HepG2 (cell line): ENCODE data around the gene STRN4. TPM values are rescaled to one million over a fixed set of nuclear protein-coding genes. Genes with fewer than 3 reads are reported as not detected.

ENCODE experiments used
- ATAC-seq: fragments of 200-7000 bp; cut with Tn5 transposase; 3 replicates; pipeline ENCODE4 v1.9.1; 2020; ENCODE audit warnings: mild to moderate bottlenecking, moderate library complexity
- BruUV-seq: library from RNA; stranded (reverse); fragments of 400-500 nt; replicated peaks from 2 replicates; lab custom pipeline; 2021; lab: Mats Ljungman, UMichigan
- CTCF ChIA-PET: fragments of 300-600 bp; formaldehyde crosslinking; extraction: SDS; loops from one replicate; lab custom pipeline; 2021; ENCODE audit warnings: low total read pairs, inconsistent platforms, low intra/inter-chr PET ratio; lab: Yijun Ruan, JAX
- POLR2A ChIA-PET: fragments of 350-600 bp; sonication (Branson Sonifier 250); formaldehyde crosslinking; loops from one replicate; lab custom pipeline; 2020; ENCODE audit warnings: antibody characterized with exemption, inconsistent platforms; lab: Yijun Ruan, JAX
- DNase-seq: peaks from one replicate; pipeline ENCODE4 v3.0.0-alpha.2; 2015; ENCODE audit warnings: low spot score
- FAIRE-seq: peaks from 3 replicates; lab custom pipeline; 2011; peaks lifted over from hg19 to GRCh38; lab: Jason Lieb, UNC
- H2AFZ ChIP-seq: one replicate; pipeline ENCODE4 v1.6.1; 2011; ENCODE audit warnings: low read length, inconsistent platforms
- H3K27ac ChIP-seq: fragments of 300-600 bp; 3 replicates; pipeline ENCODE4 v1.8.0; 2011; ENCODE audit warnings: mixed run types, mild to moderate bottlenecking, mixed read lengths, low read length, inconsistent platforms; ENCODE audit not compliant: insufficient read depth; ENCODE audit errors: extremely low read length
- H3K27me3 ChIP-seq, 2 experiments: fragments of 200-600 bp in 1 of 2; 2 replicates in 1 of 2; 3 replicates in 1 of 2; pipeline versions ENCODE4 v1.6.0 to v1.8.0; 2011; ENCODE audit warnings: low read length in 2 of 2, mild to moderate bottlenecking in 2 of 2, moderate library complexity in 2 of 2, inconsistent platforms in 1 of 2; ENCODE audit not compliant: insufficient read depth in 2 of 2, control insufficient read depth in 1 of 2
- H3K36me3 ChIP-seq, 2 experiments: fragments of 200-600 bp in 1 of 2; replicated peaks in 1 of 2; 2 replicates in 1 of 2; 3 replicates in 1 of 2; pipeline versions ENCODE4 v1.5.1 to v1.8.0; 2011; ENCODE audit warnings: low read length in 2 of 2, inconsistent platforms in 1 of 2; ENCODE audit not compliant: insufficient read depth in 2 of 2, control insufficient read depth in 1 of 2
- H3K4me1 ChIP-seq: 2 replicates; pipeline ENCODE4 v1.5.1; 2012; ENCODE audit warnings: low read length, inconsistent platforms; ENCODE audit not compliant: insufficient read depth
- H3K4me2 ChIP-seq: 2 replicates; pipeline ENCODE4 v1.6.0; 2011; ENCODE audit warnings: low read depth, low read length, inconsistent platforms
- H3K4me3 ChIP-seq, 3 experiments: fragments of 200-600 bp in 1 of 3; sonication (generic), shearing (Covaris generic) in 1 of 3; replicated peaks in 1 of 3; 2 replicates each; pipeline ENCODE4 v1.5.1; 2011 to 2016; ENCODE audit warnings: low read length in 3 of 3, inconsistent platforms in 2 of 3, low read depth in 2 of 3, mild to moderate bottlenecking in 2 of 3, control low read depth in 1 of 3, mixed read lengths in 1 of 3; ENCODE audit not compliant: insufficient read depth in 1 of 3
- H3K79me2 ChIP-seq: one replicate; pipeline ENCODE4 v1.6.1; 2011; ENCODE audit warnings: low read length, inconsistent platforms; ENCODE audit not compliant: insufficient read depth
- H3K9ac ChIP-seq: 2 replicates; pipeline ENCODE4 v1.6.0; 2011; ENCODE audit warnings: mild to moderate bottlenecking, low read depth, low read length, inconsistent platforms; ENCODE audit not compliant: insufficient read depth
- H3K9me3 ChIP-seq: 2 replicates; pipeline ENCODE4 v1.5.1; 2012; ENCODE audit warnings: mild to moderate bottlenecking, low read length
- H4K20me1 ChIP-seq: 2 replicates; pipeline ENCODE4 v1.6.0; 2011; ENCODE audit warnings: inconsistent platforms, mild to moderate bottlenecking, low read length, moderate library complexity; ENCODE audit not compliant: insufficient read depth
- FOXM1 ChIP-seq: sonication (generic); formaldehyde crosslinking; IDR thresholded peaks from 2 replicates; pipeline ENCODE4 v1.5.0; 2020; ENCODE audit warnings: missing genetic modification reagents
- HOXA3 ChIP-seq: sonication (generic); formaldehyde crosslinking; IDR thresholded peaks from 2 replicates; pipeline ENCODE4 v1.5.0; 2020; ENCODE audit warnings: missing genetic modification reagents
- LBX2 ChIP-seq: sonication (generic); formaldehyde crosslinking; IDR thresholded peaks from 2 replicates; pipeline ENCODE4 v1.5.0; 2020; ENCODE audit warnings: missing genetic modification reagents, mild to moderate bottlenecking, borderline replicate concordance
- MTA1 ChIP-seq: sonication (generic); formaldehyde crosslinking; IDR thresholded peaks from 2 replicates; pipeline ENCODE4 v1.4.0; 2020; ENCODE audit warnings: missing genetic modification reagents, mild to moderate bottlenecking, borderline replicate concordance
- ONECUT2 ChIP-seq: sonication (generic); formaldehyde crosslinking; IDR thresholded peaks from 2 replicates; pipeline ENCODE4 v1.4.0; 2020; ENCODE audit warnings: missing genetic modification reagents
- ZFY ChIP-seq: sonication (generic); formaldehyde crosslinking; IDR thresholded peaks from 2 replicates; pipeline ENCODE4 v1.4.0; 2020; ENCODE audit warnings: missing genetic modification reagents
- ZNF33B ChIP-seq: sonication (generic); formaldehyde crosslinking; IDR thresholded peaks from 2 replicates; pipeline ENCODE4 v1.5.1; 2020; ENCODE audit warnings: mild to moderate bottlenecking, missing genetic modification reagents
- ZNF484 ChIP-seq: sonication (generic); formaldehyde crosslinking; IDR thresholded peaks from 2 replicates; pipeline ENCODE4 v1.5.1; 2020; ENCODE audit warnings: mild to moderate bottlenecking, low read depth, missing genetic modification reagents, borderline replicate concordance
- ZNF687 ChIP-seq: sonication (generic); formaldehyde crosslinking; IDR thresholded peaks from 2 replicates; pipeline ENCODE4 v1.5.1; 2020; ENCODE audit warnings: mild to moderate bottlenecking, missing genetic modification reagents, moderate library complexity
- WGBS: methylation state at CpG from one replicate; pipeline ENCODE4 v1.1.6; 2017; ENCODE audit warnings: low lambda C conversion rate; 5-methylcytosine and 5-hydroxymethylcytosine counted together
- in situ Hi-C: cut with HindIII; loops from 2 replicates; pipeline ENCODE4 v1.10.0; 2017; ENCODE audit warnings: low pct_unique_long_range_greater_than_20kb; ENCODE audit not compliant: extremely low pct_ligation_motif_present
- intact Hi-C: fragments of 100-400 bp; cut with micrococcal nuclease; formaldehyde crosslinking; loops from one replicate; pipeline ENCODE4 v1.10.0; 2022; ENCODE audit not compliant: unreplicated experiment
- polyA plus RNA-seq, 8 experiments: library from polyadenylated mRNA; depleted of rRNA in 3 of 8; stranded (reverse) in 7 of 8; unstranded in 1 of 8; fragments of >200 nt; fragmentation: Illumina TruSeq in 4 of 8; extraction: Trizol in 4 of 8; gene quantifications; 2 replicates each; pipeline versions ENCODE4 v1.2.1 to v1.2.3, GENCODE V29; 2011 to 2016; ENCODE audit warnings: low read depth in 4 of 8, missing spikeins in 1 of 8, mixed read lengths in 1 of 8; ENCODE audit not compliant: insufficient read depth in 1 of 8
- total RNA-seq, 5 experiments: library from RNA; depleted of rRNA; stranded (reverse); fragments of >200 nt; fragmentation: Illumina TruSeq; extraction: Trizol; gene quantifications; 2 replicates each; pipeline ENCODE4 v1.2.3, GENCODE V29; 2016; ENCODE audit warnings: low read depth in 1 of 5

The STRN4 gene
- total and polyA plus RNA-seq, 2 of the 13 experiments (the other 11 are each of a cell fraction or from before 2014, with no cell fraction given) = 43.1 to 57.3 TPM

GRCh38 chr19:46722421-46723022 is 23.7 kb downstream of the STRN4 start (continued):
- TF ChIP-seq ZNF484 (CRISPR knock-in tag) = no peak
- TF ChIP-seq LBX2 (CRISPR knock-in tag) = no peak
- no peak for TF ChIP-seq ONECUT2

GRCh38 chr19:46722004-46722380 is 24.3 kb downstream of the STRN4 start:
- ATAC-seq (no peak), DNase-seq (no peak), FAIRE-seq (no peak)
- in situ Hi-C loops (no loop called here), intact Hi-C loops (no loop called here)
- CTCF ChIA-PET = interaction anchor here (0.7 kb wide), 1 partner anchor 18 kb away, joined by 4 read pairs; no protein-coding TSS in a partner anchor
- BruUV-seq = no TSS peak
- H3K36me3 ChIP-seq = peaks cover 33 to 54% of the 10 kb centered on the region in 2 experiments
- H3K9ac ChIP-seq = no peak overlapping the region
- no peaks in the 10 kb centered on the region for H3K27me3 ChIP-seq
- peaks cover 19% of the 10 kb centered on the region for H3K4me1 ChIP-seq
- no peak overlapping the region for H2AFZ ChIP-seq
- no peaks in the 10 kb centered on the region for H4K20me1 ChIP-seq
- H3K4me3 ChIP-seq = no peak overlapping the region
- TF ChIP-seq FOXM1 (no peak), MTA1 (CRISPR knock-in tag) (peak; percentile 12; the same call in 1 of the 2 replicates), ZFY (CRISPR knock-in tag) (peak; percentile 7; the same call in 1 of the 2 replicates), ZNF687 (CRISPR knock-in tag) (peak; percentile 30; the same call in 1 of the 2 replicates), HOXA3 (CRISPR knock-in tag) (0 out of 2 replicates have a peak, but pooled peaks have one; percentile 21), ZNF33B (CRISPR knock-in tag) (no peak)
- POLR2A ChIA-PET = no interaction called here
- WGBS = 95% methylated on average over 10 of the region's 17 CpGs
- H3K4me2 ChIP-seq = no peak overlapping the region
- no peaks in the 10 kb centered on the region for H3K9me3 ChIP-seq
- peak overlapping the region; percentile 22 for H3K27ac ChIP-seq
- H3K79me2 ChIP-seq = no peaks in the 10 kb centered on the region
